Astrocyte (in vitro differentiated cells and primary cell): ENCODE data around the gene RGS14. TPM values are rescaled to one million over a fixed set of nuclear protein-coding genes. Genes with fewer than 3 reads are reported as not detected.
A peak's percentile ranks its signal among the peaks of the same experiment; 100 is the strongest.

ENCODE experiments used
- DNase-seq: peaks from one replicate; pipeline ENCODE4 v3.0.0-alpha.2; 2010; ENCODE audit warnings: low read depth
- FAIRE-seq: peaks from 2 replicates; lab custom pipeline; 2011; peaks lifted over from hg19 to GRCh38; lab: Jason Lieb, UNC
- H2AFZ ChIP-seq: 2 replicates; pipeline ENCODE4 v1.6.0; 2012; ENCODE audit warnings: low read depth, low read length, inconsistent platforms
- H3K27ac ChIP-seq: 2 replicates; pipeline ENCODE4 v1.5.1; 2011; ENCODE audit warnings: low read depth, low read length, inconsistent platforms
- H3K27me3 ChIP-seq: 2 replicates; pipeline ENCODE4 v1.6.0; 2011; ENCODE audit warnings: low read length, inconsistent platforms; ENCODE audit not compliant: insufficient read depth
- H3K36me3 ChIP-seq: 2 replicates; pipeline ENCODE4 v1.5.1; 2011; ENCODE audit warnings: low read length, inconsistent platforms; ENCODE audit not compliant: insufficient read depth
- H3K4me1 ChIP-seq: 2 replicates; pipeline ENCODE4 v1.5.1; 2011; ENCODE audit warnings: low read length, inconsistent platforms; ENCODE audit not compliant: insufficient read depth
- H3K4me2 ChIP-seq: 2 replicates; pipeline ENCODE4 v1.6.0; 2012; ENCODE audit warnings: low read length, inconsistent platforms
- H3K4me3 ChIP-seq: 2 replicates; pipeline ENCODE4 v1.5.1; 2011; ENCODE audit warnings: low read depth, mild to moderate bottlenecking, low read length, inconsistent platforms; ENCODE audit not compliant: insufficient read depth
- H3K79me2 ChIP-seq: 2 replicates; pipeline ENCODE4 v1.6.0; 2012; ENCODE audit warnings: mild to moderate bottlenecking, low read length, inconsistent platforms; ENCODE audit not compliant: insufficient read depth
- H3K9ac ChIP-seq: 2 replicates; pipeline ENCODE4 v1.6.0; 2012; ENCODE audit warnings: mild to moderate bottlenecking, low read length, inconsistent platforms
- H3K9me3 ChIP-seq: 2 replicates; pipeline ENCODE4 v1.5.1; 2012; ENCODE audit warnings: low read depth, mild to moderate bottlenecking, low read length, inconsistent platforms; ENCODE audit not compliant: insufficient read depth
- H4K20me1 ChIP-seq: 2 replicates; pipeline ENCODE4 v1.6.0; 2012; ENCODE audit warnings: low read length, inconsistent platforms; ENCODE audit not compliant: insufficient read depth
- H3K27ac Mint-ChIP-seq: one replicate; pipeline ENCODE4 v1.8.0; 2021; ENCODE audit warnings: mild to moderate bottlenecking, mixed read lengths; ENCODE audit not compliant: unreplicated experiment
- H3K27me3 Mint-ChIP-seq: one replicate; pipeline ENCODE4 v1.8.0; 2021; ENCODE audit warnings: low read depth, mixed read lengths; ENCODE audit not compliant: unreplicated experiment
- H3K36me3 Mint-ChIP-seq: one replicate; pipeline ENCODE4 v1.8.0; 2021; ENCODE audit warnings: low read depth, mixed read lengths; ENCODE audit not compliant: unreplicated experiment
- H3K4me1 Mint-ChIP-seq: one replicate; pipeline ENCODE4 v1.8.0; 2021; ENCODE audit warnings: low read depth, mixed read lengths; ENCODE audit not compliant: unreplicated experiment
- H3K4me3 Mint-ChIP-seq: one replicate; pipeline ENCODE4 v1.8.0; 2021; ENCODE audit warnings: mild to moderate bottlenecking, moderate library complexity, mixed read lengths; ENCODE audit not compliant: unreplicated experiment
- H3K9me3 Mint-ChIP-seq: one replicate; pipeline ENCODE4 v1.8.0; 2021; ENCODE audit warnings: mild to moderate bottlenecking, mixed read lengths; ENCODE audit not compliant: unreplicated experiment
- CTCF ChIP-seq: IDR thresholded peaks from 2 replicates; pipeline ENCODE4 v1.5.1; 2011; ENCODE audit warnings: low read depth, mild to moderate bottlenecking, inconsistent platforms, low read length, moderate library complexity; ENCODE audit not compliant: insufficient read depth
- EZH2 ChIP-seq: IDR thresholded peaks from 2 replicates; pipeline ENCODE4 v1.6.1; 2012; ENCODE audit warnings: mild to moderate bottlenecking, low read length, inconsistent platforms; ENCODE audit not compliant: insufficient read depth
- total RNA-seq: library from RNA; stranded (reverse); gene quantifications from 2 replicates; pipeline ENCODE4 v1.2.1, GENCODE V29; 2021

The RGS14 gene
- total RNA-seq, 1 donor from 2014 or later: 7.8 TPM

- no peaks in the 10 kb centered on the region for H3K27me3 Mint-ChIP-seq
- H3K4me3 Mint-ChIP-seq: no peak overlapping the region
- H3K9me3 Mint-ChIP-seq: no peaks in the 10 kb centered on the region
- DNase-seq: no peak
- peaks cover 23% of the 10 kb centered on the region for H3K36me3 Mint-ChIP-seq
- Histone ChIP-seq H3K27me3 (no peaks in the 10 kb centered on the region), H3K4me2 (no peak overlapping the region), H3K4me3 (no peak overlapping the region), H3K27ac (no peak overlapping the region), H3K4me1 (no peaks in the 10 kb centered on the region), H3K79me2 (peaks cover 10% of the 10 kb centered on the region), H3K9ac (no peak overlapping the region), H2AFZ (no peak overlapping the region), H3K9me3 (no peaks in the 10 kb centered on the region), H4K20me1 (peaks cover 53% of the 10 kb centered on the region), H3K36me3 (peaks cover 11% of the 10 kb centered on the region)
- TF ChIP-seq CTCF: no peak
- TF ChIP-seq EZH2: no peak
- peak overlapping the region; percentile 66 for H3K27ac Mint-ChIP-seq
- no peak for FAIRE-seq
- no peaks in the 10 kb centered on the region for H3K4me1 Mint-ChIP-seq
Measured at GRCh38 chr5:177333420-177334154, 24.1 kb upstream of the RGS14 start.

GRCh38 chr5:177334155-177334551 lies 23.6 kb upstream of the RGS14 start:
- no peaks in the 10 kb centered on the region for H3K27me3 Mint-ChIP-seq
- no peaks in the 10 kb centered on the region for H3K4me1 Mint-ChIP-seq
- Histone ChIP-seq H4K20me1 (peaks cover 57% of the 10 kb centered on the region), H3K27ac (no peak overlapping the region), H3K79me2 (peaks cover 15% of the 10 kb centered on the region), H3K36me3 (peaks cover 14% of the 10 kb centered on the region), H3K9me3 (no peaks in the 10 kb centered on the region), H3K4me3 (no peak overlapping the region), H3K27me3 (no peaks in the 10 kb centered on the region), H3K4me2 (no peak overlapping the region), H3K4me1 (no peaks in the 10 kb centered on the region), H3K9ac (no peak overlapping the region), H2AFZ (no peak overlapping the region)
- H3K4me3 Mint-ChIP-seq: no peak overlapping the region
- DNase-seq (no peak), FAIRE-seq (no peak)
- no peak for TF ChIP-seq EZH2
- no peak for TF ChIP-seq CTCF
- H3K36me3 Mint-ChIP-seq: peaks cover 23% of the 10 kb centered on the region
- H3K9me3 Mint-ChIP-seq: no peaks in the 10 kb centered on the region
- H3K27ac Mint-ChIP-seq: no peak overlapping the region
